ENCODE results near the gene PDHB.

DNA sequence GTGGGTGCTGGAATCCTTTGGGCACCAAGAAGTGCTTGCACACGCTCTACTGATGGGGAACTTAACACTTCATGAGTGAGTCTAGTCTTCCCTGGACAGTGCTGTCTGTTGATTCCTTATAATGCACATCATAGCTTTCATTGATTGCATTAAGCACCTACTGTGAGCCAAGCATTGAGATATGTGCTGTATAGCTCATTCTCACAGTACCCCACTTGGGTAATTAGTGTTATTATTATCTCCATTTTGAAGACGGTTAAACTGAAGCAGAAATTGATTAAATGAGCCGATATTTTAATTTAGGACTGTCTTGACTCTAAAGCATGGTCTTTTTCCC is 504 bp upstream of the PDHB start:
- TF ChIP-seq, protein P1, sequence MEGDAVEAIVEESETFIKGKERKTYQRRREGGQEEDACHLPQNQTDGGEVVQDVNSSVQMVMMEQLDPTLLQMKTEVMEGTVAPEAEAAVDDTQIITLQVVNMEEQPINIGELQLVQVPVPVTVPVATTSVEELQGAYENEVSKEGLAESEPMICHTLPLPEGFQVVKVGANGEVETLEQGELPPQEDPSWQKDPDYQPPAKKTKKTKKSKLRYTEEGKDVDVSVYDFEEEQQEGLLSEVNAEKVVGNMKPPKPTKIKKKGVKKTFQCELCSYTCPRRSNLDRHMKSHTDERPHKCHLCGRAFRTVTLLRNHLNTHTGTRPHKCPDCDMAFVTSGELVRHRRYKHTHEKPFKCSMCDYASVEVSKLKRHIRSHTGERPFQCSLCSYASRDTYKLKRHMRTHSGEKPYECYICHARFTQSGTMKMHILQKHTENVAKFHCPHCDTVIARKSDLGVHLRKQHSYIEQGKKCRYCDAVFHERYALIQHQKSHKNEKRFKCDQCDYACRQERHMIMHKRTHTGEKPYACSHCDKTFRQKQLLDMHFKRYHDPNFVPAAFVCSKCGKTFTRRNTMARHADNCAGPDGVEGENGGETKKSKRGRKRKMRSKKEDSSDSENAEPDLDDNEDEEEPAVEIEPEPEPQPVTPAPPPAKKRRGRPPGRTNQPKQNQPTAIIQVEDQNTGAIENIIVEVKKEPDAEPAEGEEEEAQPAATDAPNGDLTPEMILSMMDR (IDR thresholded peaks at IDR 0.05; ENCODE audit: low read length): no peak
- TF ChIP-seq EZH2 (IDR thresholded peaks at IDR 0.05; ENCODE audit: borderline replicate concordance, low read length): no peak

All from OCI-LY1 (cell line).